Kidney epithelial cell (primary cell): ENCODE results near the gene TMED6. TPM values are rescaled to one million over a fixed set of nuclear protein-coding genes. Genes with fewer than 3 reads are reported as not detected.

ENCODE experiments used
- DNase-seq: peaks from one replicate; pipeline ENCODE4 v3.0.0-alpha.2; 2010; ENCODE audit warnings: low read depth
- H3K27me3 ChIP-seq: 2 replicates; pipeline ENCODE4 v1.6.0; 2011; ENCODE audit warnings: low read length; ENCODE audit not compliant: control insufficient read depth, insufficient read depth
- H3K36me3 ChIP-seq: 2 replicates; pipeline ENCODE4 v1.5.1; 2011; ENCODE audit warnings: low read length; ENCODE audit not compliant: control insufficient read depth, insufficient read depth
- H3K4me3 ChIP-seq: 2 replicates; pipeline ENCODE4 v1.5.1; 2011; ENCODE audit warnings: low read depth, mild to moderate bottlenecking, control low read depth, low read length
- CTCF ChIP-seq: IDR thresholded peaks from 2 replicates; pipeline ENCODE4 v1.5.1; 2011; ENCODE audit warnings: mild to moderate bottlenecking, moderate library complexity, low read length, control low read depth, inconsistent platforms; ENCODE audit not compliant: insufficient read depth, poor library complexity, severe bottlenecking
- total RNA-seq: library from RNA; depleted of rRNA; stranded (reverse); fragments of >200 nt; gene quantifications from 2 replicates; pipeline ENCODE4 v1.2.3, GENCODE V29; 2015

Gene TMED6
- total RNA-seq, 1 donor from 2014 or later, result not detected

- no peak overlapping the region for H3K4me3 ChIP-seq
- DNase-seq, result no peak
- no peaks in the 10 kb centered on the region for H3K27me3 ChIP-seq
- TF ChIP-seq CTCF, result no peak
- peaks cover 15% of the 10 kb centered on the region for H3K36me3 ChIP-seq
Measured at GRCh38 chr16:69319826-69320739, 31.5 kb downstream of the TMED6 start.

GRCh38 chr16:69319381-69319780 lies 32.2 kb downstream of the TMED6 start:
- H3K36me3 ChIP-seq, result peaks cover 15% of the 10 kb centered on the region
- no peaks in the 10 kb centered on the region for H3K27me3 ChIP-seq
- DNase-seq, result no peak
- no peak for TF ChIP-seq CTCF
- no peak overlapping the region for H3K4me3 ChIP-seq

- no peak for DNase-seq
- H3K36me3 ChIP-seq, result peaks cover 17% of the 10 kb centered on the region
- TF ChIP-seq CTCF, result no peak
- H3K27me3 ChIP-seq, result no peaks in the 10 kb centered on the region
- H3K4me3 ChIP-seq, result no peak overlapping the region
Measured at GRCh38 chr16:69318911-69319289, 32.7 kb downstream of the TMED6 start.

GRCh38 chr16:69318177-69318910 lies 33.2 kb downstream of the TMED6 start:
- H3K27me3 ChIP-seq, result no peaks in the 10 kb centered on the region
- TF ChIP-seq CTCF, result no peak
- no peak for DNase-seq
- no peak overlapping the region for H3K4me3 ChIP-seq
- H3K36me3 ChIP-seq, result peaks cover 15% of the 10 kb centered on the region

GRCh38 chr16:69316595-69317034 lies 35.0 kb downstream of the TMED6 start:
- no peaks in the 10 kb centered on the region for H3K27me3 ChIP-seq
- peaks cover 9% of the 10 kb centered on the region for H3K36me3 ChIP-seq
- no peak for DNase-seq
- no peak for TF ChIP-seq CTCF
- no peak overlapping the region for H3K4me3 ChIP-seq
